HepG2 (cell line): ENCODE results near the gene TTLL10. TPM values are rescaled to one million over a fixed set of nuclear protein-coding genes. Genes with fewer than 3 reads are reported as not detected.

Source experiments
- ATM ChIP-seq: fragments of 450-650 bp; IDR thresholded peaks from 2 replicates; pipeline ENCODE4 v1.7.1; 2017; ENCODE audit warnings: mild to moderate bottlenecking, borderline replicate concordance
- BCL3 ChIP-seq: sonication (generic); formaldehyde crosslinking; IDR thresholded peaks from 2 replicates; pipeline ENCODE4 v1.5.1; 2020; ENCODE audit warnings: mild to moderate bottlenecking, missing genetic modification reagents, moderate library complexity
- HMGA1 ChIP-seq: sonication (generic); formaldehyde crosslinking; conservative IDR thresholded peaks from 2 replicates; pipeline ENCODE4 v1.4.0; 2020; ENCODE audit warnings: missing genetic modification reagents
- HMGXB3 ChIP-seq: sonication (generic); formaldehyde crosslinking; IDR thresholded peaks from 2 replicates; pipeline ENCODE4 v1.4.0; 2020; ENCODE audit warnings: missing genetic modification reagents, borderline replicate concordance
- HNRNPL ChIP-seq: fragments of 200-400 bp; formaldehyde crosslinking; IDR thresholded peaks from 2 replicates; pipeline ENCODE4 v1.6.1; 2017; ENCODE audit warnings: mild to moderate bottlenecking, low read depth, low read length
- NR1H2 ChIP-seq: sonication (generic); formaldehyde crosslinking; IDR thresholded peaks from 2 replicates; pipeline ENCODE4 v1.8.1; 2022; ENCODE audit warnings: low read depth, missing genetic modification reagents, borderline replicate concordance
- SIN3B ChIP-seq: fragments of 150-350 bp; IDR thresholded peaks from 2 replicates; pipeline ENCODE4 v1.6.1; 2014; ENCODE audit warnings: low read length
- STAT5B ChIP-seq: sonication (generic); formaldehyde crosslinking; IDR thresholded peaks from 2 replicates; pipeline ENCODE4 v1.4.0; 2020; ENCODE audit warnings: missing genetic modification reagents
- TFDP1 ChIP-seq: IDR thresholded peaks from 2 replicates; pipeline ENCODE4 v1.6.1; 2016; ENCODE audit warnings: missing compliant biosample characterization, missing genetic modification reagents, borderline replicate concordance
- ZBTB3 ChIP-seq: sonication (generic); formaldehyde crosslinking; IDR thresholded peaks from 2 replicates; pipeline ENCODE4 v1.4.0; 2020; ENCODE audit warnings: low read depth, mild to moderate bottlenecking, moderate library complexity, missing genetic modification reagents, borderline replicate concordance
- ZNF121 ChIP-seq: sonication (generic); formaldehyde crosslinking; IDR thresholded peaks from 2 replicates; pipeline ENCODE4 v1.5.0; 2020; ENCODE audit warnings: mild to moderate bottlenecking, missing genetic modification reagents
- ZNF318 ChIP-seq: sonication (generic); formaldehyde crosslinking; IDR thresholded peaks from 2 replicates; pipeline ENCODE4 v1.4.0; 2020; ENCODE audit warnings: mild to moderate bottlenecking, missing genetic modification reagents
- ZNF709 ChIP-seq: sonication (generic); formaldehyde crosslinking; IDR thresholded peaks from 2 replicates; pipeline ENCODE4 v1.5.0; 2020; ENCODE audit warnings: mild to moderate bottlenecking, missing genetic modification reagents
- polyA plus RNA-seq, 8 experiments: library from polyadenylated mRNA; depleted of rRNA in 3 of 8; stranded (reverse) in 7 of 8; unstranded in 1 of 8; fragments of >200 nt; fragmentation: Illumina TruSeq in 4 of 8; extraction: Trizol in 4 of 8; gene quantifications; 2 replicates each; pipeline versions ENCODE4 v1.2.1 to v1.2.3, GENCODE V29; 2011 to 2016; ENCODE audit warnings: low read depth in 4 of 8, missing spikeins in 1 of 8, mixed read lengths in 1 of 8; ENCODE audit not compliant: insufficient read depth in 1 of 8
- total RNA-seq, 5 experiments: library from RNA; depleted of rRNA; stranded (reverse); fragments of >200 nt; fragmentation: Illumina TruSeq; extraction: Trizol; gene quantifications; 2 replicates each; pipeline ENCODE4 v1.2.3, GENCODE V29; 2016; ENCODE audit warnings: low read depth in 1 of 5

Gene TTLL10
- total and polyA plus RNA-seq, 2 of the 13 experiments (the other 11 are each of a cell fraction or from before 2014, with no cell fraction given) = not detected

GRCh38 chr1:1124786-1125642, 48.7 kb upstream of the TTLL10 start (continued):
- peak; percentile 65 for TF ChIP-seq ZNF121 (CRISPR knock-in tag)
- no peak for TF ChIP-seq HMGA1
- TF ChIP-seq BCL3 (CRISPR knock-in tag) = no peak
- no peak for TF ChIP-seq STAT5B (CRISPR knock-in tag)
- TF ChIP-seq NR1H2 (CRISPR knock-in tag) = no peak
- no peak for TF ChIP-seq SIN3B
- peak; percentile 75; the same call in 1 of the 2 replicates for TF ChIP-seq TFDP1 (CRISPR knock-in tag)
- TF ChIP-seq ZNF709 (CRISPR knock-in tag) = peak; percentile 67; the same call in 1 of the 2 replicates
- no peak for TF ChIP-seq HMGXB3 (CRISPR knock-in tag)
- TF ChIP-seq ZBTB3 (CRISPR knock-in tag) = peak; percentile 89; the same call in 1 of the 2 replicates
- peak; percentile 68; the same call in 1 of the 2 replicates for TF ChIP-seq HNRNPL
- TF ChIP-seq ZNF318 (CRISPR knock-in tag) = no peak
- no peak for TF ChIP-seq ATM
